Panc1 (cell line): Measurements from ENCODE around the gene NAA16.

ENCODE experiments used
- CTCF ChIP-seq: fragments of 450-650 bp; IDR thresholded peaks from 2 replicates; pipeline ENCODE4 v1.5.1; 2017; ENCODE audit warnings: mild to moderate bottlenecking
- TF ChIP-seq, protein P1 (sequence below), 2 experiments: IDR thresholded peaks; 2 replicates each; pipeline ENCODE4 v1.6.1; 2011 to 2012; ENCODE audit warnings: low read depth in 2 of 2, control low read depth in 1 of 2, low read length in 1 of 2, mild to moderate bottlenecking in 1 of 2, moderate library complexity in 1 of 2; ENCODE audit not compliant: insufficient read depth in 1 of 2

- no peak for TF ChIP-seq CTCF
- TF ChIP-seq, protein P1, sequence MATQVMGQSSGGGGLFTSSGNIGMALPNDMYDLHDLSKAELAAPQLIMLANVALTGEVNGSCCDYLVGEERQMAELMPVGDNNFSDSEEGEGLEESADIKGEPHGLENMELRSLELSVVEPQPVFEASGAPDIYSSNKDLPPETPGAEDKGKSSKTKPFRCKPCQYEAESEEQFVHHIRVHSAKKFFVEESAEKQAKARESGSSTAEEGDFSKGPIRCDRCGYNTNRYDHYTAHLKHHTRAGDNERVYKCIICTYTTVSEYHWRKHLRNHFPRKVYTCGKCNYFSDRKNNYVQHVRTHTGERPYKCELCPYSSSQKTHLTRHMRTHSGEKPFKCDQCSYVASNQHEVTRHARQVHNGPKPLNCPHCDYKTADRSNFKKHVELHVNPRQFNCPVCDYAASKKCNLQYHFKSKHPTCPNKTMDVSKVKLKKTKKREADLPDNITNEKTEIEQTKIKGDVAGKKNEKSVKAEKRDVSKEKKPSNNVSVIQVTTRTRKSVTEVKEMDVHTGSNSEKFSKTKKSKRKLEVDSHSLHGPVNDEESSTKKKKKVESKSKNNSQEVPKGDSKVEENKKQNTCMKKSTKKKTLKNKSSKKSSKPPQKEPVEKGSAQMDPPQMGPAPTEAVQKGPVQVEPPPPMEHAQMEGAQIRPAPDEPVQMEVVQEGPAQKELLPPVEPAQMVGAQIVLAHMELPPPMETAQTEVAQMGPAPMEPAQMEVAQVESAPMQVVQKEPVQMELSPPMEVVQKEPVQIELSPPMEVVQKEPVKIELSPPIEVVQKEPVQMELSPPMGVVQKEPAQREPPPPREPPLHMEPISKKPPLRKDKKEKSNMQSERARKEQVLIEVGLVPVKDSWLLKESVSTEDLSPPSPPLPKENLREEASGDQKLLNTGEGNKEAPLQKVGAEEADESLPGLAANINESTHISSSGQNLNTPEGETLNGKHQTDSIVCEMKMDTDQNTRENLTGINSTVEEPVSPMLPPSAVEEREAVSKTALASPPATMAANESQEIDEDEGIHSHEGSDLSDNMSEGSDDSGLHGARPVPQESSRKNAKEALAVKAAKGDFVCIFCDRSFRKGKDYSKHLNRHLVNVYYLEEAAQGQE (IDR thresholded peaks at IDR 0.05; ENCODE audit: insufficient read depth in 1 of 2, low read depth in 2 of 2, low read length in 1 of 2) = no peak
Measured at GRCh38 chr13:41377446-41377845, 66.4 kb downstream of the NAA16 start.
